Ishikawa (cell line): ENCODE results near the gene SGMS1.

Experiments
- CEBPB ChIP-seq: IDR thresholded peaks from 2 replicates; pipeline ENCODE4 v1.6.1; 2012
- FOXM1 ChIP-seq: IDR thresholded peaks from 2 replicates; pipeline ENCODE4 v1.6.1; 2012; ENCODE audit warnings: low read depth, borderline replicate concordance
- MAX ChIP-seq: IDR thresholded peaks from 2 replicates; pipeline ENCODE4 v1.6.1; 2012
- RAD21 ChIP-seq: IDR thresholded peaks from 2 replicates; pipeline ENCODE4 v1.6.1; 2012; ENCODE audit warnings: low read depth
- REST ChIP-seq: IDR thresholded peaks from 2 replicates; pipeline ENCODE4 v1.6.1; 2012; ENCODE audit warnings: low read depth, mild to moderate bottlenecking
- TAF1 ChIP-seq: IDR thresholded peaks from 2 replicates; pipeline ENCODE4 v1.6.1; 2012; ENCODE audit warnings: low read depth, mild to moderate bottlenecking
- YY1 ChIP-seq: IDR thresholded peaks from 2 replicates; pipeline ENCODE4 v1.6.1; 2012; ENCODE audit warnings: low read depth
- ZBTB7A ChIP-seq: IDR thresholded peaks from 2 replicates; pipeline ENCODE4 v1.6.1; 2012; ENCODE audit warnings: low read depth

GRCh38 chr10:50603151-50603850 is 20.5 kb downstream of the SGMS1 start:
- no peak for TF ChIP-seq YY1
- no peak for TF ChIP-seq CEBPB
- no peak for TF ChIP-seq FOXM1
- no peak for TF ChIP-seq REST
- no peak for TF ChIP-seq MAX
- no peak for TF ChIP-seq RAD21
- TF ChIP-seq TAF1 = no peak
- no peak for TF ChIP-seq ZBTB7A
